IMR-90 (cell line): Measurements from ENCODE around the gene NUAK1. TPM values are rescaled to one million over a fixed set of nuclear protein-coding genes. Genes with fewer than 3 reads are reported as not detected.

ENCODE experiments used
- ATAC-seq: fragments of 200-7000 bp; cut with Tn5 transposase; 2 replicates; pipeline ENCODE4 v1.9.1; 2020; ENCODE audit warnings: low read depth, mild to moderate bottlenecking, moderate library complexity
- BruUV-seq: library from RNA; stranded (reverse); fragments of 400-500 nt; replicated peaks from 2 replicates; lab custom pipeline; 2021; lab: Mats Ljungman, UMichigan
- CTCF ChIA-PET: fragments of 300-600 bp; formaldehyde crosslinking; extraction: SDS; loops from one replicate; lab custom pipeline; 2021; ENCODE audit warnings: antibody characterized with exemption; lab: Yijun Ruan, JAX
- POLR2A ChIA-PET: fragments of 300-600 bp; sonication (Branson Sonifier 250); formaldehyde crosslinking; loops from one replicate; lab custom pipeline; 2022; ENCODE audit warnings: antibody characterized with exemption; ENCODE audit not compliant: unreplicated experiment; lab: Charles Lee
- DNase-seq: peaks from one replicate; pipeline ENCODE4 v3.0.0; 2013
- H2AFZ ChIP-seq: replicated peaks from 2 replicates; pipeline ENCODE3; 2013; ENCODE audit warnings: low read length, mild to moderate bottlenecking; ENCODE audit not compliant: poor library complexity
- H2AK5ac ChIP-seq: 2 replicates; pipeline ENCODE4 v1.6.1; 2013; ENCODE audit warnings: low read depth, low read length, inconsistent platforms
- H2AK9ac ChIP-seq: replicated peaks from 2 replicates; pipeline ENCODE3; 2013; ENCODE audit warnings: mild to moderate bottlenecking, low read depth, low read length, moderate library complexity; ENCODE audit not compliant: poor library complexity
- H2BK120ac ChIP-seq: 2 replicates; pipeline ENCODE4 v1.6.1; 2013; ENCODE audit warnings: low read depth, low read length, inconsistent platforms
- H2BK15ac ChIP-seq: 3 replicates; pipeline ENCODE4 v1.6.1; 2013; ENCODE audit warnings: low read depth, low read length, inconsistent platforms
- H2BK20ac ChIP-seq: 2 replicates; pipeline ENCODE4 v1.6.1; 2013; ENCODE audit warnings: low read depth, mild to moderate bottlenecking, inconsistent platforms, low read length, moderate library complexity
- H2BK5ac ChIP-seq: 2 replicates; pipeline ENCODE4 v1.6.1; 2013; ENCODE audit warnings: mild to moderate bottlenecking, low read depth, low read length, inconsistent platforms; ENCODE audit not compliant: poor library complexity, severe bottlenecking
- H3K14ac ChIP-seq: replicated peaks from 2 replicates; pipeline ENCODE4 v1.6.1; 2013; ENCODE audit warnings: low read depth, low read length, inconsistent platforms
- H3K18ac ChIP-seq: 2 replicates; pipeline ENCODE4 v1.6.1; 2013; ENCODE audit warnings: low read depth, low read length, control low read depth
- H3K23ac ChIP-seq: 2 replicates; pipeline ENCODE4 v1.6.1; 2013; ENCODE audit warnings: low read depth, low read length, inconsistent platforms
- H3K27ac ChIP-seq: 2 replicates; pipeline ENCODE4 v1.5.1; 2013; ENCODE audit warnings: mild to moderate bottlenecking, control low read depth, low read length; ENCODE audit not compliant: insufficient read depth
- H3K27me3 ChIP-seq: 2 replicates; pipeline ENCODE4 v1.6.1; 2013; ENCODE audit warnings: low read length; ENCODE audit not compliant: control insufficient read depth, insufficient read depth
- H3K36me3 ChIP-seq: 2 replicates; pipeline ENCODE4 v1.6.1; 2013; ENCODE audit warnings: low read length, mixed read lengths; ENCODE audit not compliant: control insufficient read depth, insufficient read depth
- H3K4ac ChIP-seq: 2 replicates; pipeline ENCODE4 v1.6.1; 2013; ENCODE audit warnings: low read depth, low read length, inconsistent platforms
- H3K4me1 ChIP-seq: 2 replicates; pipeline ENCODE4 v1.6.1; 2013; ENCODE audit warnings: low read length, mixed read lengths; ENCODE audit not compliant: control insufficient read depth, insufficient read depth
- H3K4me2 ChIP-seq: 2 replicates; pipeline ENCODE4 v1.6.1; 2013; ENCODE audit warnings: low read depth, mild to moderate bottlenecking, control low read depth, low read length, moderate library complexity
- H3K4me3 ChIP-seq: 2 replicates; pipeline ENCODE4 v1.5.1; 2013; ENCODE audit warnings: low read depth, mild to moderate bottlenecking, control low read depth, low read length, moderate library complexity; ENCODE audit not compliant: insufficient read depth
- H3K56ac ChIP-seq: 2 replicates; pipeline ENCODE4 v1.6.1; 2013; ENCODE audit warnings: low read length, inconsistent platforms; ENCODE audit not compliant: insufficient read depth; ENCODE audit errors: extremely low read depth
- H3K79me1 ChIP-seq, 2 experiments: 2 replicates each; pipeline ENCODE4 v1.6.1; 2013; ENCODE audit warnings: low read length in 2 of 2, inconsistent platforms in 1 of 2, low read depth in 1 of 2
- H3K9ac ChIP-seq: 2 replicates; pipeline ENCODE4 v1.6.1; 2013; ENCODE audit warnings: low read depth, low read length, control low read depth
- H3K9me1 ChIP-seq: 2 replicates; pipeline ENCODE4 v1.6.1; 2013; ENCODE audit warnings: low read length, inconsistent platforms; ENCODE audit not compliant: insufficient read depth
- H3K9me3 ChIP-seq: 2 replicates; pipeline ENCODE4 v1.6.1; 2013; ENCODE audit warnings: low read length; ENCODE audit not compliant: control insufficient read depth, insufficient read depth
- H4K20me1 ChIP-seq: 2 replicates; pipeline ENCODE4 v1.6.1; 2013; ENCODE audit warnings: low read length, inconsistent platforms; ENCODE audit not compliant: insufficient read depth
- H4K5ac ChIP-seq: 2 replicates; pipeline ENCODE4 v1.6.1; 2013; ENCODE audit warnings: mild to moderate bottlenecking, low read depth, low read length, control low read depth
- H4K8ac ChIP-seq, 2 experiments: 2 replicates each; pipeline ENCODE4 v1.6.1; 2013; ENCODE audit warnings: low read depth in 2 of 2, low read length in 2 of 2, control low read depth in 1 of 2, inconsistent platforms in 1 of 2
- H4K91ac ChIP-seq: 2 replicates; pipeline ENCODE4 v1.6.1; 2013; ENCODE audit warnings: low read depth, low read length, inconsistent platforms; ENCODE audit not compliant: insufficient read depth
- MAZ ChIP-seq: IDR thresholded peaks from 2 replicates; pipeline ENCODE4 v1.6.1; 2012; ENCODE audit warnings: low read depth, mild to moderate bottlenecking, low read length, improper control_type of control experiment, moderate library complexity, borderline replicate concordance
- RAD21 ChIP-seq: IDR thresholded peaks from 2 replicates; pipeline ENCODE4 v1.6.1; 2012; ENCODE audit warnings: low read length, improper control_type of control experiment
- RCOR1 ChIP-seq: IDR thresholded peaks from 2 replicates; pipeline ENCODE4 v1.6.1; 2012; ENCODE audit warnings: mild to moderate bottlenecking, low read length, improper control_type of control experiment; ENCODE audit not compliant: insufficient replicate concordance
- WGBS, 2 experiments: methylation state at CpG; one replicate each; pipeline versions ENCODE4 v1.1.5 to v1.1.7; 2013; ENCODE audit warnings: missing lambda C conversion rate in 2 of 2; ENCODE audit not compliant: insufficient read length in 1 of 2; ENCODE audit errors: extremely low coverage in 2 of 2; 5-methylcytosine and 5-hydroxymethylcytosine counted together
- dilution Hi-C: fragments of 300-500 bp; cut with HindIII; formaldehyde crosslinking; loops from one replicate; pipeline ENCODE4 v1.14.3; 2018; ENCODE audit warnings: low sequenced_read_pairs; ENCODE audit not compliant: unreplicated experiment
- in situ Hi-C: fragments of 300-500 bp; cut with MboI; formaldehyde crosslinking; loops from 3 replicates; pipeline ENCODE4 v1.14.3; 2019; ENCODE audit warnings: low sequenced_read_pairs, inconsistent platforms, mixed read lengths
- intact Hi-C: fragments of 100-400 bp; cut with micrococcal nuclease; formaldehyde crosslinking; loops from 2 replicates; pipeline ENCODE4 v1.10.0; 2022
- polyA plus RNA-seq, 3 experiments: library from polyadenylated mRNA; depleted of rRNA; stranded (reverse); fragments of >200 nt; gene quantifications; 2 replicates each; pipeline ENCODE4 v1.2.3, GENCODE V29; 2012; ENCODE audit warnings: low replicate concordance in 1 of 3
- total RNA-seq: library from RNA; depleted of rRNA; stranded (reverse); fragments of >200 nt; gene quantifications from 2 replicates; pipeline ENCODE4 v1.2.3, GENCODE V29; 2012

NUAK1 gene
- total and polyA plus RNA-seq, 2 of the 4 experiments (the other 2 are of a cell fraction): 4.8 to 8.8 TPM

- H3K79me1 ChIP-seq: peaks cover 8 to 24% of the 10 kb centered on the region in 2 experiments; a peak in 3 of 4 replicates
- H2BK20ac ChIP-seq: no peak overlapping the region
- H3K4ac ChIP-seq: no peak overlapping the region
- no peak overlapping the region for H4K91ac ChIP-seq
- TF ChIP-seq RCOR1 (no peak), RAD21 (no peak), MAZ (no peak)
- no peak overlapping the region for H4K5ac ChIP-seq
- in situ Hi-C loops: no loop called here
- no peak overlapping the region for H3K23ac ChIP-seq
- no peak overlapping the region for H2AK5ac ChIP-seq
- POLR2A ChIA-PET: no interaction called here
- H3K9ac ChIP-seq: no peak overlapping the region
- H4K8ac ChIP-seq: no peak overlapping the region
- no peaks in the 10 kb centered on the region for H3K27me3 ChIP-seq
- H2AFZ ChIP-seq: no peak overlapping the region
- BruUV-seq: no TSS peak
- H3K4me3 ChIP-seq: no peak overlapping the region
- ATAC-seq (no peak), DNase-seq (no peak)
- peaks cover 2% of the 10 kb centered on the region; the same call in 1 of the 2 replicates for H3K4me1 ChIP-seq
- H3K56ac ChIP-seq: no peak overlapping the region
- no peak overlapping the region for H3K14ac ChIP-seq
- no peak overlapping the region for H2BK5ac ChIP-seq
- H3K9me1 ChIP-seq: peaks cover 8% of the 10 kb centered on the region; the same call in 1 of the 2 replicates
- no peak overlapping the region for H3K18ac ChIP-seq
- H3K27ac ChIP-seq: no peak overlapping the region
- intact Hi-C loops: no loop called here
- H2AK9ac ChIP-seq: no peak overlapping the region
- H2BK120ac ChIP-seq: no peak overlapping the region
- CTCF ChIA-PET: no interaction called here
- dilution Hi-C loops: no loop called here
- H4K20me1 ChIP-seq: no peaks in the 10 kb centered on the region; the same call in 1 of the 2 replicates
- no peaks in the 10 kb centered on the region for H3K36me3 ChIP-seq
- H3K4me2 ChIP-seq: no peak overlapping the region
- WGBS, 2 experiments: 100% methylated on average over 2 of the region's 4 CpGs; no CpG with 5 or more reads in 1 of the 2 experiments
- H3K9me3 ChIP-seq: no peaks in the 10 kb centered on the region
- H2BK15ac ChIP-seq: no peak overlapping the region
These were observed 8.2 kb upstream of the NUAK1 start for GRCh38 chr12:106146987-106147386.
